GM18867 (cell line): ENCODE data around the gene SIM2.

Experiments
- ATAC-seq: cut with Tn5 transposase; IDR thresholded peaks from one replicate; pipeline ENCODE4 v1.9.1; 2021; ENCODE audit warnings: mild to moderate bottlenecking, moderate library complexity; ENCODE audit not compliant: unreplicated experiment

Gene SIM2

GRCh38 chr21:36733857-36734256 is 34.9 kb downstream of the SIM2 start:
- ATAC-seq: no peak

GRCh38 chr21:36734367-36735200 is 35.7 kb downstream of the SIM2 start:
- ATAC-seq: no peak

GRCh38 chr21:36735201-36735515 is 36.2 kb downstream of the SIM2 start:
- ATAC-seq: no peak

DNA sequence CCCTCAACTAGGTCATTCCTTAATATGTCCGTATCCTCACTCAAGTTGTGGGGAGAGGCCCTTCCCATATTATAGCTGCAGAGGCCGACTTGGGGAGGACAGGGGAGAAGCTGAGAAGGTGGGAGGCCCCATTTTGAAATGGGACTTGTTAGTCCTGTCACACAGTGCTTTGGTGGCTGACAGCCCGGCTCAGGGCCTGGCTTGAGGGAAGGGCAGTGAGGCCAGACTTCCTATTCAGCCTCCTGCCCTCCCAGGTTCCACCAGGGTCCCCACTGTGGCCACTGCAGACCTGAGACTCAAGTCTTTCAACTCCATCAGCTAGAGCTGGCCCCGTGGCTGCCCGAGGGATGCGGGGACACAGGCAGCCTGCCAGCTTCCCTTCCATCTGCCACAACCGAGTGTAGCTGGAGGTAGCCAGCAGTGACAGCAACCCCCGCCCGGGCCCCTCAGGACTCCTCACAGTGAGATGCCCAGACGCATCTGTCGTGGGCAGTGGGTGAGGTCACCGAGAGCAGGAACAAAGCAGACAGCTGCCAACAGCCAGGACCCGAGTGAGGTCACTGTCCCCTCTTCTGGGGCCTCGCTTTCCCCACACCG is 36.9 kb downstream of the SIM2 start:
- ATAC-seq: no peak

GRCh38 chr21:36738489-36739126 is 39.7 kb downstream of the SIM2 start:
- ATAC-seq: no peak

GRCh38 chr21:36741506-36741905 is 42.6 kb downstream of the SIM2 start:
- ATAC-seq: no peak

GRCh38 chr21:36743008-36743407 is 44.1 kb downstream of the SIM2 start:
- ATAC-seq: no peak

GRCh38 chr21:36743446-36743845 is 44.5 kb downstream of the SIM2 start:
- no peak for ATAC-seq

DNA sequence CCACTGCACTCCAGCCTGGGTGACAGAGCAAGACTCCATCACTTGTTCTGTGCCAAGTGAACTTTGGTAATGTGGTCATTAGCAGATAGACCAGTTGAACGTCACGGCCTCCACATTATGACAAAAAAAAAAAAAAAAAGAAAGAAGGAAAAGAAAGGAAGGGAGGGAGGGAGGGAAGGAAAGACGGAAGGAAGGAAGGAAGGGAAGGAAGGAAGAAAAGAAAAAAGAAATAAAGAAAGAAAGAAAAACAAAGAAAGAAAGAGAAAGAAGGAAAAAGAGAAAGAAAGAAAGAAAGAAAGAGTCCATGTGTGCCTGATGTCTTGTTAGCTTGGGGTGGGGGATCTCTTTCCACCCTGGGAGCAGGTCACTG is 45.3 kb downstream of the SIM2 start:
- no peak for ATAC-seq

DNA sequence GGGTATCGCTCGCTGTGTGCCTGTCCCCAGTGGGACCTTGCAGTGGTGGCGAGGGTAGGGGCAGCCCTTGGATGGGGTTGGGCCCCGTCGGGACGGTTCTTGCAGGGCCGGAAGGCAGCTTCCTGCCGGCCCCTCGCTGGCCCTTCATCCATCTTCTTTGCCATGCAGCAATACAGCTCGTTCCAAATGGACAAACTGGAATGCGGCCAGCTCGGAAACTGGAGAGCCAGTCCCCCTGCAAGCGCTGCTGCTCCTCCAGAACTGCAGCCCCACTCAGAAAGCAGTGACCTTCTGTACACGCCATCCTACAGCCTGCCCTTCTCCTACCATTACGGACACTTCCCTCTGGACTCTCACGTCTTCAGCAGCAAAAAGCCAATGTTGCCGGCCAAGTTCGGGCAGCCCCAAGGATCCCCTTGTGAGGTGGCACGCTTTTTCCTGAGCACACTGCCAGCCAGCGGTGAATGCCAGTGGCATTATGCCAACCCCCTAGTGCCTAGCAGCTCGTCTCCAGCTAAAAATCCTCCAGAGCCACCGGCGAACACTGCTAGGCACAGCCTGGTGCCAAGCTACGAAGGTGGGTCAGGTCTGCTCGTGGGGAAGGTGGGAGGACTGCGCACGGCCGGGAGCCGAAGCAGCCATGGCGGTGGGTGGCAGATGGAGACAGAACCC is 45.8 kb downstream of the SIM2 start:
- no peak for ATAC-seq

GRCh38 chr21:36745459-36745858 is 46.5 kb downstream of the SIM2 start:
- ATAC-seq: no peak

GRCh38 chr21:36747041-36747814 is 48.3 kb downstream of the SIM2 start:
- no peak for ATAC-seq

GRCh38 chr21:36747815-36748383 is 49.0 kb downstream of the SIM2 start:
- no peak for ATAC-seq

DNA sequence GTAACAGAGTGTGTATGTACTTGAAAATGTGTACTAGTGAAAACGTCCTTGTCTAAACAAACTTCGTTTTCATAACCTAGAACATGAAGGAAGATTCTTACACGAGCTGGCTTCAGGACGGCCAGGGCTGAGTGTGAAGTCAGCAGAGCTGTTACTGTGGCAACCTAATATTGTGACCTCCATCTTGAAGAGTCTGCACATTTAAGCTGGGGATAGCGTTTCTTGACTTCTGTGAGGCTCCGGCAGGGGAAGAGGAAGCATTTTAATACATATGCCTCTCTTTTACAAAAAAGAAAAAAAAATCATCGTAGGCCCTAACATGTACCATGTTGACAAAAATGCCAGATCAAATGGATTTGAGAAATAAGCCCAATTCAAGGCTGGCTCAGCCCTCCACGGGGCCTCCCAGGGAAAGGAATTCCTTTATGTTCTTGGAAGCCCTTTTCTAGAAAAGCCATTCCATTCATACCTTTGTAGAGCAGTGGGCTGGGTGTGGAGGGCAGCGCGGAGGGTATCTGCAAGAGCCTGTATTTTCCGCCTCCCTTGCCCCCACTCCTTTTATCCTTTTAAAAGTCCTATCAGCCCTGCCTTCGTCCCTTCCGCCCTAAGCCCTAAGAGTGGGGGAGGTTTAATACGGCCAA is 51.1 kb downstream of the SIM2 start:
- ATAC-seq: no peak

GRCh38 chr21:36750576-36750959 is 51.7 kb downstream of the SIM2 start:
- ATAC-seq: no peak

GRCh38 chr21:36751383-36751782 is 52.5 kb downstream of the SIM2 start:
- ATAC-seq: no peak

GRCh38 chr21:36753556-36753955 is 54.6 kb downstream of the SIM2 start:
- no peak for ATAC-seq

DNA sequence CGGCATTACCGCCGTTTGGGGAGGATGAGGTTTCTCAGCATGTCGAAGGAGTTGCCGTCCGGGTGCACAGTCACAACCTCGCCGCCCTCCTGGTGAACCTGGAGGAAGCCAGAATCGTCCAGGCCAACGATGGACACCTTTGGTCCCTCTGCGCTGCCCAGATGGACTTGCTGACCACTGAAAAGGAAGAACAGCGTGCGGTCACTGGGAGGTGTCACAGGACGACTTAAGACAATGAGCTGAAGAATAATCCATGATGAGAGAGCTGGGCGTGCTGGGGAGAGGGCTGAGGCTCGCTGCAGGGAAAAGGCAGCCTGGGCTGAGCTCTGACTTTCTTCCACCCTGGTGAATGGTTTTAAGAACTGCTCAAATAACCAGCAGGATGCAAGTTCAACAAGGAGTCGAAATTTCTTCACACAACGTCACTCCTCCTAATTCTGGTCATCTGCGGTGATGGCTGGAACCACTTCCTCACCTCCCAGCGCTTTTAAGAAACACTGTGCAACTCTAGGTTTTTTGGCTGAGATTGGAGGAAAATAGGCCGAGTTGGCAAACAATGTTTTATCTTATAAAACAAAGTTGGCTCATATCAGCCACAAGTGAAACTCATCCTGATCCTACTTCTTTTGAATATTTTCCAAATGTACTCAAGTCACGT is 55.5 kb downstream of the SIM2 start:
- ATAC-seq: no peak

GRCh38 chr21:36756527-36756926 is 57.6 kb downstream of the SIM2 start:
- ATAC-seq: no peak

DNA sequence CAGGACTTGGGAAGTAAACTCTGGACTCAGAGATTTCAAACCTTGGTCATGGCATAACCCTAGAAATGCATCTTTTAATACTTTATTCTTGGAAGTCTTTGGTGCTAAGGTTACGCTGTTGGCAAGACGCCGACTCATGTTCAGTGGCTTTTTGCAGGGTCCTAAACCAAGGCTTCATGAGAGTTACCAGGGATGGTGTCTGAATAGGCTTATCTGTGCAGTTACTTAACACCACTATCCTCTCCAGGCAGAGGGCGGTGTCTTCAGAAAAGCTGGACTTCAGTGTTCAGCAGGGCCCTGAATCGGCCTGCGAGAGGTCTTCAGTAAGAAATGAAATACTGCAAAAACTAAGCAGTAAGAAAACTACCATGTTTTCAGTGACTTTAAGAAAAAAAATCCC is 58.3 kb downstream of the SIM2 start:
- no peak for ATAC-seq
